WTC11 (cell line): ENCODE data around the gene B9D2. TPM values are rescaled to one million over a fixed set of nuclear protein-coding genes. Genes with fewer than 3 reads are reported as not detected.

ENCODE experiments used
- ATAC-seq: fragments of 200-7000 bp; cut with Tn5 transposase; 2 replicates; pipeline ENCODE4 v1.10.0; 2021; ENCODE audit warnings: mild to moderate bottlenecking, moderate library complexity
- CTCF ChIA-PET: fragments of 300-600 bp; sonication (Branson Sonifier 250); formaldehyde crosslinking; loops from one replicate; lab custom pipeline; 2021; ENCODE audit warnings: antibody characterized with exemption; lab: Charles Lee
- POLR2A ChIA-PET: fragments of 350-600 bp; sonication (Branson Sonifier 250); formaldehyde crosslinking; loops from one replicate; lab custom pipeline; 2021; ENCODE audit warnings: antibody characterized with exemption; lab: Charles Lee
- DNase-seq: peaks from one replicate; pipeline ENCODE4 v3.0.0; 2021; ENCODE audit warnings: low spot score
- H3K27ac Mint-ChIP-seq: 2 replicates; pipeline ENCODE4 v1.8.0; 2021; ENCODE audit warnings: mixed read lengths
- H3K27me3 Mint-ChIP-seq: 2 replicates; pipeline ENCODE4 v1.8.0; 2021; ENCODE audit warnings: low read depth, mild to moderate bottlenecking, moderate library complexity, mixed read lengths
- H3K36me3 Mint-ChIP-seq: 2 replicates; pipeline ENCODE4 v1.8.0; 2021; ENCODE audit warnings: mixed read lengths
- H3K4me1 Mint-ChIP-seq: 2 replicates; pipeline ENCODE4 v1.8.0; 2022; ENCODE audit warnings: mixed read lengths
- H3K4me3 Mint-ChIP-seq: 2 replicates; pipeline ENCODE4 v1.8.0; 2021; ENCODE audit warnings: mild to moderate bottlenecking, moderate library complexity, mixed read lengths
- H3K9me3 Mint-ChIP-seq: 2 replicates; pipeline ENCODE4 v1.8.0; 2021; ENCODE audit warnings: mixed read lengths
- AFF4 ChIP-seq: sonication (generic); formaldehyde crosslinking; IDR thresholded peaks from 2 replicates; pipeline ENCODE4 v1.8.1; 2023; ENCODE audit warnings: mild to moderate bottlenecking, missing genetic modification reagents, borderline replicate concordance
- CREB1 ChIP-seq: sonication (generic); formaldehyde crosslinking; IDR thresholded peaks from 2 replicates; pipeline ENCODE4 v1.8.0; 2023; ENCODE audit warnings: mild to moderate bottlenecking, missing genetic modification reagents
- CTCF ChIP-seq: fragments of 200-600 bp; IDR thresholded peaks from 2 replicates; pipeline ENCODE4 v1.8.0; 2022; ENCODE audit warnings: antibody characterized with exemption
- EMX1 ChIP-seq: fragments of 250-450 bp; sonication (Bioruptor Pico); IDR thresholded peaks from 2 replicates; pipeline ENCODE4 v1.8.0; 2021; ENCODE audit warnings: mild to moderate bottlenecking
- ETV6 ChIP-seq: sonication (generic); formaldehyde crosslinking; IDR thresholded peaks from 2 replicates; pipeline ENCODE4 v1.8.1; 2022; ENCODE audit warnings: mild to moderate bottlenecking, missing genetic modification reagents
- HMGA2 ChIP-seq: fragments of 250-450 bp; sonication (Bioruptor Pico); IDR thresholded peaks from 2 replicates; pipeline ENCODE4 v1.4.0; 2021; ENCODE audit warnings: mild to moderate bottlenecking, moderate library complexity
- JAZF1 ChIP-seq: fragments of 250-450 bp; sonication (Bioruptor Pico); IDR thresholded peaks from 2 replicates; pipeline ENCODE4 v1.9.0; 2021; ENCODE audit warnings: moderate library complexity, mild to moderate bottlenecking, inconsistent platforms
- PRDM15 ChIP-seq: sonication (generic); formaldehyde crosslinking; IDR thresholded peaks from 2 replicates; pipeline ENCODE4 v1.8.0; 2022; ENCODE audit warnings: missing genetic modification reagents
- SOX15 ChIP-seq: fragments of 250-450 bp; sonication (Bioruptor Pico); IDR thresholded peaks from 2 replicates; pipeline ENCODE4 v1.9.0; 2021; ENCODE audit warnings: mild to moderate bottlenecking
- TCF7 ChIP-seq: sonication (generic); formaldehyde crosslinking; IDR thresholded peaks from 2 replicates; pipeline ENCODE4 v1.8.0; 2022; ENCODE audit warnings: mild to moderate bottlenecking, low read depth, missing genetic modification reagents, moderate library complexity
- TP53 ChIP-seq: sonication (generic); formaldehyde crosslinking; IDR thresholded peaks from 2 replicates; pipeline ENCODE4 v1.8.1; 2023; ENCODE audit warnings: mild to moderate bottlenecking, missing genetic modification reagents
- ZNF317 ChIP-seq: sonication (generic); formaldehyde crosslinking; IDR thresholded peaks from 2 replicates; pipeline ENCODE4 v1.8.1; 2023; ENCODE audit warnings: low read depth, mild to moderate bottlenecking, moderate library complexity, missing genetic modification reagents, borderline replicate concordance
- ZNF416 ChIP-seq: fragments of 250-450 bp; sonication (Bioruptor Pico); IDR thresholded peaks from 2 replicates; pipeline ENCODE4 v1.9.0; 2021; ENCODE audit warnings: mild to moderate bottlenecking, inconsistent platforms
- total RNA-seq: library from RNA; stranded (reverse); gene quantifications from 3 replicates; pipeline ENCODE4 v1.2.3, GENCODE V29; 2021
- TF ChIP-seq, protein P1 (sequence below): fragments of 250-450 bp; sonication (Bioruptor Pico); conservative IDR thresholded peaks from 2 replicates; pipeline ENCODE4 v1.9.0; 2021; ENCODE audit warnings: mild to moderate bottlenecking
- TF ChIP-seq, protein P2 (sequence below): sonication (generic); formaldehyde crosslinking; IDR thresholded peaks from 2 replicates; pipeline ENCODE4 v1.8.1; 2023; ENCODE audit warnings: mild to moderate bottlenecking, missing genetic modification reagents
- TF ChIP-seq, protein P3 (sequence below): fragments of 250-450 bp; sonication (Bioruptor Pico); IDR thresholded peaks from 2 replicates; pipeline ENCODE4 v1.9.0; 2021; ENCODE audit warnings: mild to moderate bottlenecking
- TF ChIP-seq, protein P4 (sequence below): sonication (generic); formaldehyde crosslinking; IDR thresholded peaks from 2 replicates; pipeline ENCODE4 v1.8.0; 2022; ENCODE audit warnings: mild to moderate bottlenecking, missing genetic modification reagents

B9D2 gene
- total RNA-seq, 1 experiment from 2014 or later: 4.7 TPM

DNA sequence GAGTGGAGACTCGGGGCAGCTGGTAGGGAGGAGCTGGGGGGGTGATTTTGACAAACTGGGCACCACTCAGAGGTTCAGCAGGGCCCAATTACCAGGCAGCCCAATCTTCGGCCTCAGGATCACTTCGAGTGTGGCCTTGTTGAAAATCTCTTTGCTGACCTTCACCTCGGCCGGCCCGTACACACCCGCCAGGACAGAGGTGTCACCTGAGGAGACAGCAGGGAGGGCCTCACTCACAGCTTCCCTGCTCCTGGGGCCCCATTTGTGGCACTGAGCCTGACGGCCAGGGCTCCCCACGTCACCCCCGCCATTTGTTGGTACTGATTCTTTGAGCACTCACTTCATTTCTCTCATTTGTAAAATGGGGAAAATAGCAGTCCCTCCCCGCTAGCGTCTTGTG lies 28.8 kb upstream of the B9D2 start:
- H3K4me1 Mint-ChIP-seq: peaks cover 10% of the 10 kb centered on the region
- CTCF ChIA-PET: interaction anchor here (0.5 to 1.3 kb wide), 2 partner anchors 14 to 67 kb away, joined by 3 read pairs; no protein-coding TSS in a partner anchor
- DNase-seq (no peak), ATAC-seq (no peak)
- TF ChIP-seq, protein P1, sequence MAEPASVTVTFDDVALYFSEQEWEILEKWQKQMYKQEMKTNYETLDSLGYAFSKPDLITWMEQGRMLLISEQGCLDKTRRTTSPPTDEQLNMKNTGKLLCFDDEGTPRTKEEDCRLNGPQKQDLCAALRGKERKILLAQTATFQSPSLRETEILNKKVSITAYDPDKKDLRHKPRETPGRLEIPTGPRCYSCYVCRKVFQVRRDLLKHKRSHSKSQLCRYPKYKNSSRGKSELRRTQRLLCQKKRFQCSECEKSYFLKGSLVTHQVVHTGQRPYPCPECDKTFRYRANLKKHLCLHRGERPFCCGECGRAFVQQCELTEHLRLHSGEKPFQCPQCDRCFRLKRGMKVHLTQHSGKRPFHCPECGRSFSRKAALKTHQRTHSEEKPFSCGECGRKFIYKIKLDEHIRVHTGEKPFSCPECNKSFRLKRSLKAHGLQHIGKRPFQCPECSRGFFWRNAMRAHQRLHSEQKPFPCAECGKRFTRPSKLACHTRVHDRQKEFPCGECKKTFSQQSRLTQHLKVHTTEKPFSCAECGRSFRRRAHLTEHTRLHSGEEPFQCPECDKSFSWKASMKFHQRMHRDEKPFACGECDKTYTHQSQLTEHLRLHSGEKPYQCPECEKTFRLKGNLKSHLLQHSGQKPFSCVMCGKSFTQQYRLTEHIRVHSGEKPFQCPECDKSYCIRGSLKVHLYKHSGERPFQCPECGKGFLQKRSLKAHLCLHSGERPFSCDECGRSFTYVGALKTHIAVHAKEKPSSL (CRISPR knock-in tag): no peak
- TF ChIP-seq, protein P2, sequence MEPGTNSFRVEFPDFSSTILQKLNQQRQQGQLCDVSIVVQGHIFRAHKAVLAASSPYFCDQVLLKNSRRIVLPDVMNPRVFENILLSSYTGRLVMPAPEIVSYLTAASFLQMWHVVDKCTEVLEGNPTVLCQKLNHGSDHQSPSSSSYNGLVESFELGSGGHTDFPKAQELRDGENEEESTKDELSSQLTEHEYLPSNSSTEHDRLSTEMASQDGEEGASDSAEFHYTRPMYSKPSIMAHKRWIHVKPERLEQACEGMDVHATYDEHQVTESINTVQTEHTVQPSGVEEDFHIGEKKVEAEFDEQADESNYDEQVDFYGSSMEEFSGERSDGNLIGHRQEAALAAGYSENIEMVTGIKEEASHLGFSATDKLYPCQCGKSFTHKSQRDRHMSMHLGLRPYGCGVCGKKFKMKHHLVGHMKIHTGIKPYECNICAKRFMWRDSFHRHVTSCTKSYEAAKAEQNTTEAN: no peak
- TF ChIP-seq TCF7 (CRISPR knock-in tag) (no peak), CTCF (no peak), SOX15 (CRISPR knock-in tag) (no peak), HMGA2 (no peak), CREB1 (CRISPR knock-in tag) (no peak)
- TF ChIP-seq, protein P3, sequence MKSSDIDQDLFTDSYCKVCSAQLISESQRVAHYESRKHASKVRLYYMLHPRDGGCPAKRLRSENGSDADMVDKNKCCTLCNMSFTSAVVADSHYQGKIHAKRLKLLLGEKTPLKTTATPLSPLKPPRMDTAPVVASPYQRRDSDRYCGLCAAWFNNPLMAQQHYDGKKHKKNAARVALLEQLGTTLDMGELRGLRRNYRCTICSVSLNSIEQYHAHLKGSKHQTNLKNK: no peak
- no peak overlapping the region for H3K27ac Mint-ChIP-seq
- no peaks in the 10 kb centered on the region for H3K9me3 Mint-ChIP-seq
- POLR2A ChIA-PET: no interaction called here
- no peak overlapping the region for H3K4me3 Mint-ChIP-seq
- H3K27me3 Mint-ChIP-seq: no peaks in the 10 kb centered on the region
- peaks cover 18% of the 10 kb centered on the region for H3K36me3 Mint-ChIP-seq

DNA sequence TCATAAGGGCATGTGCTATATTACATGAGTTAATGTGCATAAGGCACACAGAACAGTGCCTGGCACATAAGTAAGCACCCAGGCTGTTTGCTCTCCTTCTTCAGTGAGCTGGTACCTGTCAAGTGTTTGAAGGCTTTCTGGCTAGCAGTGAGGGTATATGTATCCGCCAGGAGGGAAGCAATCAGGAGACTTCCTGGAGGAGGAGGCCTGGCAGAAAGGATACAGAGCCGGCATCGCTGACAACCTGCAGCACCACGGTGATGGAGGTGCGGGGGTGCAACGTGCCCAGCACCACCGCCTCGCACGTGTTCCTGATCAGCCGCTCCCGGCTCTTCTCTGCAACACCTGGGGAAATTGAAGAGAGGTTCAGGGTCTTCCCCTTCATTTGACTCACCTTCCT lies 27.7 kb upstream of the B9D2 start:
- ATAC-seq: no peak
- no peak overlapping the region for H3K4me3 Mint-ChIP-seq
- no peak for TF ChIP-seq PRDM15 (CRISPR knock-in tag)
- TF ChIP-seq JAZF1 (CRISPR knock-in tag): no peak
- TF ChIP-seq, protein P4, sequence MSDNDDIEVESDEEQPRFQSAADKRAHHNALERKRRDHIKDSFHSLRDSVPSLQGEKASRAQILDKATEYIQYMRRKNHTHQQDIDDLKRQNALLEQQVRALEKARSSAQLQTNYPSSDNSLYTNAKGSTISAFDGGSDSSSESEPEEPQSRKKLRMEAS (CRISPR knock-in tag): no peak
- no peak for TF ChIP-seq EMX1 (CRISPR knock-in tag)
- no peak for TF ChIP-seq ETV6
- CTCF ChIA-PET: no interaction called here
- POLR2A ChIA-PET: no interaction called here
- no peak for DNase-seq
- H3K27ac Mint-ChIP-seq: no peak overlapping the region
- peaks cover 6% of the 10 kb centered on the region for H3K4me1 Mint-ChIP-seq
- no peaks in the 10 kb centered on the region for H3K9me3 Mint-ChIP-seq
- no peaks in the 10 kb centered on the region for H3K27me3 Mint-ChIP-seq
- H3K36me3 Mint-ChIP-seq: peaks cover 18% of the 10 kb centered on the region

- Mint-ChIP-seq H3K4me3 (no peak overlapping the region), H3K27me3 (no peaks in the 10 kb centered on the region), H3K9me3 (no peaks in the 10 kb centered on the region), H3K36me3 (peaks cover 18% of the 10 kb centered on the region), H3K4me1 (no peaks in the 10 kb centered on the region), H3K27ac (no peak overlapping the region)
- POLR2A ChIA-PET: interaction anchor here (1.0 kb wide), 1 partner anchor 53 kb away, joined by 4 read pairs; the partner anchor contains the start of gene DMAC2
- DNase-seq (no peak), ATAC-seq (no peak)
- CTCF ChIA-PET: no interaction called here
- TF ChIP-seq ZNF416 (no peak), AFF4 (CRISPR knock-in tag) (no peak), TP53 (CRISPR knock-in tag) (no peak), ZNF317 (CRISPR knock-in tag) (no peak)
Observed at GRCh38 chr19:41386442-41386841, 22.5 kb upstream of the B9D2 start.
